RWPE1 (cell line): ENCODE data around the gene DVL2.

ENCODE experiments used
- CTCF ChIA-PET: fragments of 350-600 bp; sonication (Branson Sonifier 250); formaldehyde crosslinking; extraction: SDS; loops from one replicate; lab custom pipeline; 2021; lab: Yijun Ruan, JAX
- POLR2A ChIA-PET: fragments of 400-600 bp; formaldehyde crosslinking; extraction: SDS; loops from one replicate; lab custom pipeline; 2020; ENCODE audit warnings: antibody characterized with exemption; ENCODE audit not compliant: low non-redundant PET; lab: Yijun Ruan, JAX
- DNase-seq: peaks from one replicate; pipeline ENCODE4 v3.0.0; 2012; ENCODE audit warnings: low spot score
- H3K27ac ChIP-seq: fragments of 450-650 bp; 2 replicates; pipeline ENCODE4 v1.5.1; 2017
- TF ChIP-seq, protein P1 (sequence below): fragments of 450-650 bp; conservative IDR thresholded peaks from 2 replicates; pipeline ENCODE4 v1.5.1; 2017; ENCODE audit warnings: low read depth, mild to moderate bottlenecking

The DVL2 gene

DNA sequence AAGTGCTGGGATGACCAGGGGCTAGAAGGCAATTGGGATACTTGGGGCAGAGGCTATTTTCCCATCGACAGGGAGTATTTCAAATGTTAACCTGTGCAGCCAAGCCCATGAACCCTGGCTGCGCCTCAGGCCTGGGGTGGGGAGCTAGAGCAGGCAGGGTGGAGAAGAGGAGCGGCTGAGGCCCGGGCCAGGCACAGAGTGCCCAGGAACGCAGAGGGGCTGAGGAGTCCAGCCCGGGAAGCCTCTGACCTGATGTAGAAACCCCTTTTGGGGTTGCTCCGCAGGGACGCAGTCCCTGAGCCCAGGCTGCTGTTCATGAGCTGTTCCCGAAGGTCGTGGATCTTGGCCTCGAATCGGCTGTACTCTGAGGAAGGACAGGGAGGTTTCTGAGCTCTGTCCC lies 38.3 kb downstream of the DVL2 start:
- no peak overlapping the region for H3K27ac ChIP-seq
- ChIA-PET CTCF (interaction anchor here (0.8 to 1.3 kb wide), 2 partner anchors 8 to 18 kb away, joined by 4 to 5 read pairs; no protein-coding TSS in a partner anchor), POLR2A (no interaction called here)
- DNase-seq = no peak
- TF ChIP-seq, protein P1, sequence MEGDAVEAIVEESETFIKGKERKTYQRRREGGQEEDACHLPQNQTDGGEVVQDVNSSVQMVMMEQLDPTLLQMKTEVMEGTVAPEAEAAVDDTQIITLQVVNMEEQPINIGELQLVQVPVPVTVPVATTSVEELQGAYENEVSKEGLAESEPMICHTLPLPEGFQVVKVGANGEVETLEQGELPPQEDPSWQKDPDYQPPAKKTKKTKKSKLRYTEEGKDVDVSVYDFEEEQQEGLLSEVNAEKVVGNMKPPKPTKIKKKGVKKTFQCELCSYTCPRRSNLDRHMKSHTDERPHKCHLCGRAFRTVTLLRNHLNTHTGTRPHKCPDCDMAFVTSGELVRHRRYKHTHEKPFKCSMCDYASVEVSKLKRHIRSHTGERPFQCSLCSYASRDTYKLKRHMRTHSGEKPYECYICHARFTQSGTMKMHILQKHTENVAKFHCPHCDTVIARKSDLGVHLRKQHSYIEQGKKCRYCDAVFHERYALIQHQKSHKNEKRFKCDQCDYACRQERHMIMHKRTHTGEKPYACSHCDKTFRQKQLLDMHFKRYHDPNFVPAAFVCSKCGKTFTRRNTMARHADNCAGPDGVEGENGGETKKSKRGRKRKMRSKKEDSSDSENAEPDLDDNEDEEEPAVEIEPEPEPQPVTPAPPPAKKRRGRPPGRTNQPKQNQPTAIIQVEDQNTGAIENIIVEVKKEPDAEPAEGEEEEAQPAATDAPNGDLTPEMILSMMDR = no peak

DNA sequence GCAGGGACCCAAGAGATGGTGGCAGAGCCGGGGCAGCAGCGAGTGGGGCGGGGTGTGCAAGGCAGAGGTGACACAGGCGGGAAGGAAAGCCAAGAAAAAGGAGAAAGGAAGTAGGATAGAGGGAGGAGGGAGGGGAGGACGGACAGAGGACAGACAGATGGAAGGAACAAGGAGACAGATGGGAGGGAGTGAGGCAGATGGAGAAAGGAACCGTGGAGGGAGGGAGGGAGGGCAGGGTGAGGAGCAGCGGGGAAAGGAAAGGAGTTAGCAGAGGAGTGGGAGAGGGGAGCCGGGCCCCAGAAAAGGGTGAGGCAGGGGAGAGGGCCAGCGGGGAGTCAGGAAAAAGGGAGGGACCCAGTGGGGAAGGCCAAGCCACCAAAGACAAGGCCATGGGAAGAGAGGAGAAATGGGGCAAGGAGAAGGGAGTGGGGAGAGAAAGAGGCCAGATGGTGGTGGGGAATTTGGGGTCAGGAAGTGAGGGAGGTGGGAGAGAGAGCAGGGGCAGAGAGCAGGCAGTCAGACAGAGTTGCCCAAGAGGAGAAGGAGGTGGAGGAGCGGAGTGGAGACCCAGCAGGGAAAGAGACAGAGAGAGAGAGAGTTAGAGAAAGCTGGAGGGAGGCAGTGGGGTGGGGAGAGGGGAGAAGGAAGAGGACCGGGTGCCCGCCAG lies 41.9 kb downstream of the DVL2 start:
- CTCF ChIA-PET = no interaction called here
- TF ChIP-seq, protein P1 = no peak
- DNase-seq = no peak
- POLR2A ChIA-PET = no interaction called here
- H3K27ac ChIP-seq = 0 out of 2 replicates have a peak overlapping the region, but pooled peaks have one; percentile 25

DNA sequence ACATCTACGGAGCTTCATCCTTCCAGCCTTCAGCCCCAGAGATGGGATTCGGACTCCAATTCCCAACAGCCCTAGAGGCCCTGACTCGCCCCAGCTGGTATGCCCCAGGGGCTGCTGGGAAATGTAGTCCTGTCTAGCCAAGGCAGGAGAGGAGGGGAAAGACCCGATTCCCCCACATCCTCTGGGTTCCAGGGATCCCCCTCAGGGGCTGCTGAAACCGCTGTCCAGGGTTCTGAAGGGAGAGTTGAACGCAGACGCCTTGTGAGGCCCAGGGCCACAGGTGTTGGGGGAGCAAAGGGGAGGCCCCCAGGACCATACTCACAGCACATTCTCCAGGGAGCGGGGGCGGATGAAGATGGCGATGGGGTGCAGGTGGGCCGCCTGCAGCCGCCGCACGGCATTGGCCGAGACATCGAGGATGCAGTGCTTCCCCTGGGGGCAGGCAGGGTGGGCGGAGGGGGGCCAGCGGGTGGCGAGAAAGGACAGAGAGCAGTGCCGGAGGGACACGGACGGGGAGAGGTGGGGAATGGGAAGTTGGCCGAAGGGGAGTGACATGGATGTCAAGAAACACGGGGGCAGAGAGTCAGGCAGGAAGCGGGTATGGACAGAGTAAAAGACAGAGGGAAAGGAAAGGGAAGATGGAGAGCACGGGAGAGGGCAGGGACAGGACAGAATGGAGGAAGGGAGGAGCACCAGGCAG lies 42.6 kb downstream of the DVL2 start:
- H3K27ac ChIP-seq = no peak overlapping the region
- ChIA-PET CTCF (interaction anchor here (0.8 kb wide), 1 partner anchor 48 kb away, joined by 3 read pairs; no protein-coding TSS in a partner anchor), POLR2A (no interaction called here)
- DNase-seq = peak; percentile 56
- TF ChIP-seq, protein P1 = no peak

DNA sequence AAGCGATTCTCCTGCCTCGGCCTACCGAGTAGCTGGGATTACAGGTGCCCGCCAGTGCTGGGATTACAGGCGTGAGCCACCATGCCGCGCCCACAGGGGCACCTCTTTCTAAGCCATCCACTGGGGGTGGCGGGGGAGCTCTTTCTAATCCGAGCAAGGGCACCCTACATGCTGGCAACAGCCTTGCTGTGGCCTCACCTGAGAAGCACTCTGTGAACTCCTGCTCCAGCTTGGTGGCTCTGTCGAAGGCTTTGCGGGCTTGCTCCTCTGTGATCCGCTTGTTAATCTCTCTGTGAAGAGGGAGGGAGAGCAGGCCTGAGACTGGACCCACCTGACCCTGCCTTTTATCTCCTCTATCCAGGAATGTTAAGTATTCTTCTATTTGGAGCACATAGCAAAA lies 43.2 kb downstream of the DVL2 start:
- POLR2A ChIA-PET = no interaction called here
- CTCF ChIA-PET = interaction anchor here (0.8 kb wide), 1 partner anchor 48 kb away, joined by 3 read pairs; no protein-coding TSS in a partner anchor
- TF ChIP-seq, protein P1 = no peak
- DNase-seq = no peak
- H3K27ac ChIP-seq = no peak overlapping the region

DNA sequence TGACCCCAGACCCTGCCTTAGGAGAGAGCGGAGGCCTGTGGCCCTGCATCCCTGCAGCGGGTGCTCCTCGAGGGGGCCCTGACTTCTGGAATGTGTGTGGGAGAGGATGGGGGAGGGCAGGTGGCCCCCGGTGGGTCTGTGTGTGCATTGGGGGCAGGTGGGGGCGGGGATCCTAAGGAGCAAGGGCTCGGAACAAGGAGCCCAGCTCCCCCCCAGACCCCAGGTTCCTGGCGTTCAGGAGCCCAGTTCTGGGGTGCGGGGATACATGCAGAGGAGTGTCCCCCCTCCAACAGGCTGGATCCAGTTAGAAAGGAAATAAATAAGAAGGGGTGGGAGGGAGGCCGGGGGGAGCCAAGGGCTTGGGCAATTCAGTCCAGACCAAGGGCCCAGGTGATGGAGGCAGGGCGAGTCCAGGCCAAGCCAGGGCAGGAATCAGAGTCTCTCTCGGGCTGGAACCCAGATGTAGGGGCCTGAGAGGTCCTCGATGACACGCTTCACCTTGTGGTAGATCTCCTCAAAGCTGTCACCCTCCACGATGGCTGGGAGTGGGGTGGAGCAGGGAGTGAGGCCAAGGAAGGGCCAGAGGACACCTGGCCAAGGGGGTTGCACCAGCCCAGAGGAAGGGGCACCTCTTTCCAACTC lies 43.9 kb downstream of the DVL2 start:
- no peak for DNase-seq
- ChIA-PET POLR2A (no interaction called here), CTCF (no interaction called here)
- TF ChIP-seq, protein P1 = no peak
- no peak overlapping the region for H3K27ac ChIP-seq

DNA sequence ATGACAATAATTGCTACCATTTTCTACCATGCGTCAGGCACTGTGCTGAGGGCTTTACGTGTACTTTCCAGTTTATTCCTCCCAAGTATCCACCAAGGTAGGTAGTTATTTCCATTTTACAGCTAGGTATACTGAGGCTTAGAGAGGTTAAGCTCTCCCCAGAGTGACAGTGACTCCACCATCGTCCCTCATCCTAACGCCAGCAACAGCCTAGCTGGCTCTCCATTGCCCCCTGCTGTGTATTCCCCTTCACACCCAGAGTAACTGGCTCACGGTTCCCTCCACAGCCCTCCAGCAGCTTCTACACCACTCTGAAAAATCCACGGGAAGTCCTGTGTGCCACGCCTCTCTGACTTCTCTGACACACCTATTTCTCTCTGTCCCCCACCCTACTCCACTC lies 48.1 kb downstream of the DVL2 start:
- CTCF ChIA-PET = interaction anchor here (0.6 to 0.9 kb wide), 2 partner anchors 9 kb away, joined by 3 read pairs; no protein-coding TSS in a partner anchor
- H3K27ac ChIP-seq = no peak overlapping the region
- POLR2A ChIA-PET = no interaction called here
- TF ChIP-seq, protein P1 = no peak
- DNase-seq = no peak
